ENCODE results near the gene CNOT9.

The CNOT9 gene

DNA sequence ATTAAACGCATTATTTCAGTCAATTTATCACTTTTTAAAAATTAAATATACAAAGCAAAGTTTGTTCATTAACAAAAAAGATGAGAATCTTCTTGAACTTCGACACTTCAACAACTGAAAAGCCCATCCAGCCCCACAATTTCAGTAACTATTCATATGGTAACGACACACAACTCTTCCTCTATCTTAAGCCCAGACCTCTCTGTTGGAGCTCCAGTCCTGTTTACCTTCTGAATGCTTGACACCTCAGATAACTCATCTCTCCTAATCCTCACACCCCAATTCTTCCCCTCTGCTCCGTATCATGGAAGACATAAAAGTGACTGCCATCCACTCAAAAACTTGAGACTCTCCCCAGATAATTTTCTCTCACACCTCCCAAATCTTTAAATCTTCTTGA is 13.1 kb upstream of the CNOT9 start:
- H4K20me1 ChIP-seq (ENCODE audit: control insufficient read depth, insufficient read depth, low read depth, low read length), result no peaks in the 10 kb centered on the region
- H3F3A ChIP-seq (ENCODE audit: control insufficient read depth, insufficient read depth), result peaks cover 6% of the 10 kb centered on the region
- H3K4me1 ChIP-seq (ENCODE audit: control insufficient read depth, low read length), result peaks cover 15% of the 10 kb centered on the region
- H3K9me3 ChIP-seq (ENCODE audit: control insufficient read depth, insufficient read depth, low read length), result no peaks in the 10 kb centered on the region
- H3K36me3 ChIP-seq (ENCODE audit: control insufficient read depth, low read length), result peaks cover 90% of the 10 kb centered on the region
- H3K79me2 ChIP-seq (ENCODE audit: control insufficient read depth, low read length), result peaks cover 28% of the 10 kb centered on the region
- H3K27ac ChIP-seq (ENCODE audit: low read depth, low read length), result no peak overlapping the region
- TF ChIP-seq, protein P1, sequence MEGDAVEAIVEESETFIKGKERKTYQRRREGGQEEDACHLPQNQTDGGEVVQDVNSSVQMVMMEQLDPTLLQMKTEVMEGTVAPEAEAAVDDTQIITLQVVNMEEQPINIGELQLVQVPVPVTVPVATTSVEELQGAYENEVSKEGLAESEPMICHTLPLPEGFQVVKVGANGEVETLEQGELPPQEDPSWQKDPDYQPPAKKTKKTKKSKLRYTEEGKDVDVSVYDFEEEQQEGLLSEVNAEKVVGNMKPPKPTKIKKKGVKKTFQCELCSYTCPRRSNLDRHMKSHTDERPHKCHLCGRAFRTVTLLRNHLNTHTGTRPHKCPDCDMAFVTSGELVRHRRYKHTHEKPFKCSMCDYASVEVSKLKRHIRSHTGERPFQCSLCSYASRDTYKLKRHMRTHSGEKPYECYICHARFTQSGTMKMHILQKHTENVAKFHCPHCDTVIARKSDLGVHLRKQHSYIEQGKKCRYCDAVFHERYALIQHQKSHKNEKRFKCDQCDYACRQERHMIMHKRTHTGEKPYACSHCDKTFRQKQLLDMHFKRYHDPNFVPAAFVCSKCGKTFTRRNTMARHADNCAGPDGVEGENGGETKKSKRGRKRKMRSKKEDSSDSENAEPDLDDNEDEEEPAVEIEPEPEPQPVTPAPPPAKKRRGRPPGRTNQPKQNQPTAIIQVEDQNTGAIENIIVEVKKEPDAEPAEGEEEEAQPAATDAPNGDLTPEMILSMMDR (IDR thresholded peaks at IDR 0.05; ENCODE audit: low read depth, low read length, poor library complexity, severe bottlenecking), result no peak
- no peak for TF ChIP-seq EZH2phosphoT487 (IDR thresholded peaks at IDR 0.05; ENCODE audit: borderline replicate concordance, low read length)
- no peaks in the 10 kb centered on the region for H3K9me2 ChIP-seq (replicated peaks; ENCODE audit: control insufficient read depth, low read length)
- no peak overlapping the region for H3K4me3 ChIP-seq (ENCODE audit: low read length)
- H3K4me2 ChIP-seq (ENCODE audit: low read length), result no peak overlapping the region
- H3K27me3 ChIP-seq (ENCODE audit: control insufficient read depth, low read length), result no peaks in the 10 kb centered on the region

DNA sequence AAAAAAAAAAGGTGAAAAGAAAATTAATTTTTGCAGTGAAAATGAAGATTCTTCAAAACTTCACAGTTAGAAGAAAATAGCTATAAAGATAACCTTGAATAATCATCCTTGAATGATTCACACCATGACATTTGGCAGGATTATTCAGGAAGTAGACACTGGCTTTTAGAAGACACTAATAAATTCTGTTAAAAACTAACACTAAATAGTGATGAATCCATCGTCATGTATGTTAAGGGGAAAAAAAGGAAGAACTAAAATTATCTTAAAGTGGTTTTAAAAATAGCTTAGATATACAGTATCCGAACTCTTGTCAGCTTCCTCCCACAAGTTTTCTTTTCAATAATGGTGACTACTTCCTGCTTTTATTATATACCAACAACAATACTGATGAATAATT is 10.7 kb upstream of the CNOT9 start:
- Histone ChIP-seq H3K4me2 (ENCODE audit: low read length) (peak overlapping the region; percentile 28), H3K9me3 (ENCODE audit: control insufficient read depth, insufficient read depth, low read length) (no peaks in the 10 kb centered on the region), H3K4me3 (ENCODE audit: low read length) (no peak overlapping the region), H3K27ac (ENCODE audit: low read depth, low read length) (no peak overlapping the region), H3F3A (ENCODE audit: control insufficient read depth, insufficient read depth) (0 out of 2 replicates have a peak, but pooled peaks cover 3% of the 10 kb centered on the region), H3K36me3 (ENCODE audit: control insufficient read depth, low read length) (peaks cover 89% of the 10 kb centered on the region), H3K27me3 (ENCODE audit: control insufficient read depth, low read length) (no peaks in the 10 kb centered on the region), H3K9me2 (replicated peaks; ENCODE audit: control insufficient read depth, low read length) (no peaks in the 10 kb centered on the region), H4K20me1 (ENCODE audit: control insufficient read depth, insufficient read depth, low read depth, low read length) (no peaks in the 10 kb centered on the region), H3K79me2 (ENCODE audit: control insufficient read depth, low read length) (peaks cover 43% of the 10 kb centered on the region), H3K4me1 (ENCODE audit: control insufficient read depth, low read length) (peaks cover 15% of the 10 kb centered on the region)
- TF ChIP-seq, protein P1 (IDR thresholded peaks at IDR 0.05; ENCODE audit: low read depth, low read length, poor library complexity, severe bottlenecking), result no peak
- TF ChIP-seq EZH2phosphoT487 (IDR thresholded peaks at IDR 0.05; ENCODE audit: borderline replicate concordance, low read length), result no peak

DNA sequence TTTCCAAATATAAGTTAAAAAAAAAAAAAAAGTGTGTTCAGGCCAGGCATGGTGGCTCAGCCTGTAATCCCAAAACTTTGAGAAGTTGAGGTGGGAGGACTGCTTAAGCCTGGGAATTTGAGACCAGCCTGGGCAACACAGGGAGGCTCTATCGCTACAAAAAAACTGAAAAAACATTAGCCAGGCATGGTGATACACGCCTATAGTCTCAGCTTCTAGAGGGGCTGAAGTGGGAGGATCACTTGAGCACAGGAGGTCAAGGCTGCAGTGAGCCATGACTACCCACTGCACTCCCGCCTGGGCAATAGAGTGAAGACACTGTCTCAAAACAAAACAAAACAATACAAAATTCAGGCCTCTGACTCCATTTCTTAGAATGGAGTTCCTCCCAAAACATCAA is 9.7 kb upstream of the CNOT9 start:
- Histone ChIP-seq H3K4me3 (ENCODE audit: low read length) (no peak overlapping the region), H4K20me1 (ENCODE audit: control insufficient read depth, insufficient read depth, low read depth, low read length) (no peaks in the 10 kb centered on the region), H3K9me2 (replicated peaks; ENCODE audit: control insufficient read depth, low read length) (no peaks in the 10 kb centered on the region), H3K27me3 (ENCODE audit: control insufficient read depth, low read length) (no peaks in the 10 kb centered on the region), H3F3A (ENCODE audit: control insufficient read depth, insufficient read depth) (0 out of 2 replicates have a peak, but pooled peaks cover 3% of the 10 kb centered on the region), H3K4me1 (ENCODE audit: control insufficient read depth, low read length) (peaks cover 15% of the 10 kb centered on the region), H3K27ac (ENCODE audit: low read depth, low read length) (no peak overlapping the region), H3K79me2 (ENCODE audit: control insufficient read depth, low read length) (peaks cover 53% of the 10 kb centered on the region), H3K36me3 (ENCODE audit: control insufficient read depth, low read length) (peaks cover 88% of the 10 kb centered on the region), H3K9me3 (ENCODE audit: control insufficient read depth, insufficient read depth, low read length) (no peaks in the 10 kb centered on the region), H3K4me2 (ENCODE audit: low read length) (no peak overlapping the region)
- TF ChIP-seq EZH2phosphoT487 (IDR thresholded peaks at IDR 0.05; ENCODE audit: borderline replicate concordance, low read length), result no peak
- TF ChIP-seq, protein P1 (IDR thresholded peaks at IDR 0.05; ENCODE audit: low read depth, low read length, poor library complexity, severe bottlenecking), result no peak

Measured in DOHH2 (cell line).